Heart left ventricle (tissue), 16 donors: ENCODE measurements around the gene ASPDH. TPM values are rescaled to one million over a fixed set of nuclear protein-coding genes. Genes with fewer than 3 reads are reported as not detected.
A peak's percentile ranks its signal among the peaks of the same experiment; 100 is the strongest.

Source experiments
- ATAC-seq, 4 donors: fragments of 200-7000 bp; cut with Tn5 transposase; one replicate each; pipeline ENCODE4 v1.9.1; 2020 to 2022; ENCODE audit warnings: moderate library complexity in 4 of 4, mild to moderate bottlenecking in 3 of 4, moderate number of reproducible peaks in 1 of 4
- DNase-seq, 5 donors: peaks; one replicate each; pipeline ENCODE4 v3.0.0-alpha.2; 2020
- H3K27ac ChIP-seq, 12 donors: fragments of 200-600 bp; sonication (generic) in 4 of 12; one replicate each; pipeline versions ENCODE4 v1.5.0 to v1.8.0; 2016 to 2022; ENCODE audit warnings: mild to moderate bottlenecking in 2 of 12
- H3K27me3 ChIP-seq, 9 donors: fragments of 200-600 bp; sonication (generic) in 2 of 9; one replicate each; pipeline versions ENCODE4 v1.5.1 to v1.8.0; 2016 to 2022; ENCODE audit warnings: mild to moderate bottlenecking in 3 of 9
- H3K36me3 ChIP-seq, 9 donors: fragments of 200-600 bp; sonication (generic) in 2 of 9; one replicate each; pipeline versions ENCODE4 v1.5.0 to v1.8.0; 2018 to 2022; ENCODE audit warnings: mild to moderate bottlenecking in 2 of 9
- H3K4me1 ChIP-seq, 12 donors: fragments of 200-600 bp; sonication (generic) in 4 of 12; one replicate each; pipeline versions ENCODE4 v1.5.0 to v1.8.0; 2016 to 2022; ENCODE audit warnings: mild to moderate bottlenecking in 3 of 12
- H3K4me3 ChIP-seq, 12 donors: fragments of 200-600 bp; sonication (generic) in 4 of 12; one replicate each; pipeline versions ENCODE4 v1.5.0 to v1.8.0; 2017 to 2022; ENCODE audit warnings: mild to moderate bottlenecking in 9 of 12, moderate library complexity in 4 of 12
- H3K9me3 ChIP-seq, 12 donors: fragments of 200-600 bp; sonication (generic) in 4 of 12; one replicate each; pipeline versions ENCODE4 v1.5.0 to v1.8.0; 2016 to 2022; ENCODE audit warnings: mild to moderate bottlenecking in 1 of 12
- POLR2A ChIP-seq, 2 donors: fragments of 450-650 bp; IDR thresholded peaks; one replicate each; pipeline ENCODE4 v1.6.1; 2017; ENCODE audit warnings: antibody characterized with exemption in 2 of 2, mild to moderate bottlenecking in 2 of 2, moderate library complexity in 2 of 2
- WGBS, 4 donors: extraction: QIAGEN DNeasy Blood & Tissue Kit in 2 of 4; methylation state at CpG; one replicate each; pipeline versions ENCODE4 v1.1.5 to v1.1.7; 2013 to 2018; 5-methylcytosine and 5-hydroxymethylcytosine counted together
- intact Hi-C, 10 donors: fragments of 100-400 bp; cut with DNase I; formaldehyde crosslinking; loops; one replicate each; pipeline versions ENCODE4 v1.11.1 to v1.14.2; 2022
- polyA plus RNA-seq, 2 donors: library from polyadenylated mRNA; stranded (reverse); fragments of 200-250 nt; gene quantifications; one replicate each; pipeline ENCODE4 v1.2.3, GENCODE V29; 2013
- total RNA-seq, 9 donors: library from RNA; depleted of rRNA in 2 of 9; stranded (reverse); fragments of >200 nt in 2 of 9; fragmentation: NEBNext Ultra II Directional in 3 of 9; extraction: Animal tissue kit (Norgen Biotek cat#: 25700) in 3 of 9; gene quantifications; one replicate each; pipeline versions ENCODE4 v1.1.0 to v1.2.4, GENCODE V29; 2016 to 2023
- TF ChIP-seq, protein P1 (sequence below), 12 donors: fragments of 200-600 bp; sonication (generic) in 4 of 12; IDR thresholded peaks; one replicate each; pipeline versions ENCODE4 v1.5.0 to v1.8.0; 2018 to 2022; ENCODE audit warnings: antibody characterized with exemption in 12 of 12, mild to moderate bottlenecking in 5 of 12
- donor health status: ischemic (EF 13 %, LVEDD 7.1; RV severe dilation, severe dysfunction).
- donor health status: healthy with polysubstance abuse.
- donor health status: DM: no; HTN: yes; CAD: no.
- donor health status: DM: no; HTN: no; CAD: no.
- donor health status: ischemic (EF 25% LVEDD 6.9; RV normal size, moderate dysfunction).
- donor health status: ischemic (EF 25% LVEDD 5.7; RV mildly dilated, moderate dysfunction).
- donor health status: healthy.
- donor health status: DM: yes; HTN: yes; CAD: no.
- donor health status: ischemic (EF 35%, LVEDD 5.7; RV mildly dilated, moderate dysfunction).
- donor health status: nonischemic (EF 11% LVEDD 7.7; RV severe dilation, severe dysfunction).
- donor health status: DM: yes; HTN: yes; CAD: no.
- donor health status: PGD.
- donor health status: ischemic (EF 29% LVEDD 5.4; RV normal size, mild dysfunction).
- donor health status: nonischemic (EF 23%, LVEDD 6.1; RV moderate dilation, normal function).

Gene ASPDH
- total and polyA plus RNA-seq, 11 donors: not detected

GRCh38 chr19:50520822-50521465, 7.2 kb upstream of the ASPDH start:
- ATAC-seq (no peak), DNase-seq (peak in 1 of 5 donors; percentile 3)
- H3K9me3 ChIP-seq: no peaks in the 10 kb centered on the region
- H3K36me3 ChIP-seq: no peaks in the 10 kb centered on the region
- no peak overlapping the region for H3K4me3 ChIP-seq
- WGBS, 4 donors: 84 to 90% (median 86%) methylated on average over 17 of the region's 17 CpGs
- H3K4me1 ChIP-seq: no peaks in the 10 kb centered on the region
- TF ChIP-seq POLR2A (IDR thresholded peaks at IDR 0.05): no peak
- TF ChIP-seq, protein P1, sequence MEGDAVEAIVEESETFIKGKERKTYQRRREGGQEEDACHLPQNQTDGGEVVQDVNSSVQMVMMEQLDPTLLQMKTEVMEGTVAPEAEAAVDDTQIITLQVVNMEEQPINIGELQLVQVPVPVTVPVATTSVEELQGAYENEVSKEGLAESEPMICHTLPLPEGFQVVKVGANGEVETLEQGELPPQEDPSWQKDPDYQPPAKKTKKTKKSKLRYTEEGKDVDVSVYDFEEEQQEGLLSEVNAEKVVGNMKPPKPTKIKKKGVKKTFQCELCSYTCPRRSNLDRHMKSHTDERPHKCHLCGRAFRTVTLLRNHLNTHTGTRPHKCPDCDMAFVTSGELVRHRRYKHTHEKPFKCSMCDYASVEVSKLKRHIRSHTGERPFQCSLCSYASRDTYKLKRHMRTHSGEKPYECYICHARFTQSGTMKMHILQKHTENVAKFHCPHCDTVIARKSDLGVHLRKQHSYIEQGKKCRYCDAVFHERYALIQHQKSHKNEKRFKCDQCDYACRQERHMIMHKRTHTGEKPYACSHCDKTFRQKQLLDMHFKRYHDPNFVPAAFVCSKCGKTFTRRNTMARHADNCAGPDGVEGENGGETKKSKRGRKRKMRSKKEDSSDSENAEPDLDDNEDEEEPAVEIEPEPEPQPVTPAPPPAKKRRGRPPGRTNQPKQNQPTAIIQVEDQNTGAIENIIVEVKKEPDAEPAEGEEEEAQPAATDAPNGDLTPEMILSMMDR (IDR thresholded peaks at IDR 0.05): no peak
- intact Hi-C loops: no loop called here
- no peaks in the 10 kb centered on the region for H3K27me3 ChIP-seq
- H3K27ac ChIP-seq: no peak overlapping the region

DNA sequence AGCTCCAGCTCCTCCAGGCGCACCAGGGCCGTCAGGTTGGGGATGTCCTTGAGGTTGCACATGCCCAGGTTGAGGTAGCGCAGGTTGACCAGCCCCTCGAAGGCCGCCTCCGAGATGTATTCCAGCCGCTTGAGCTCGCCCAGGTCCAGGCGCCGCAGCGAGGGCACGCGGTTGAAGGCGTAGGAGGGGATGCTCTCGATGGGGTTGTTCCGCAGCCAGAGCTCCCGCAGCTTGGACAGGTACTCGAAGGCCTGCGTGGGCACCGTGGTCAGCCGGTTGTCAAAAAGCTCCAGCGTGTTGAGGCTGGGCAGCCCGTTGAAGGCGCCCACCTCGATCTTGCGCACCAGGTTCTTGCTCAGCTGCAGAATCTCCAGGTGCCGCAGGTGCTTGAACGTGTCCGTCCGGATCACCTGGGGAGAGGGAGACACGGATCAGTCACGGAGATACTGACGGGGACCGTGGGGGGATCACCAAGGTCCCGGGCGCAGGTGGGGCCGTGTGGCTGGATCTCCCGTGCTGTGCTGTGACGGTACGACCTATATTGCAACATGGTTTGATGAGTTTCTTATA, 5.4 kb upstream of the ASPDH start:
- DNase-seq (peak in 1 of 5 donors; percentile 40), ATAC-seq (no peak)
- Histone ChIP-seq H3K36me3 (no peaks in the 10 kb centered on the region), H3K27ac (no peak overlapping the region), H3K4me3 (no peak overlapping the region), H3K9me3 (no peaks in the 10 kb centered on the region), H3K27me3 (peaks cover 0 to 8% (median 0%) of the 10 kb centered on the region in 9 donors), H3K4me1 (no peaks in the 10 kb centered on the region)
- WGBS, 4 donors: 97 to 98% (median 97%) methylated on average over 25 to 40 of the region's 40 CpGs
- TF ChIP-seq POLR2A (IDR thresholded peaks at IDR 0.05): no peak
- TF ChIP-seq, protein P1 (IDR thresholded peaks at IDR 0.05): no peak
- intact Hi-C loops: loop anchor here in 1 of 10 donors (10.0 kb wide), 1 partner anchor 494 kb away; the partner anchor contains the start of genes VRK3 and ZNF473

DNA sequence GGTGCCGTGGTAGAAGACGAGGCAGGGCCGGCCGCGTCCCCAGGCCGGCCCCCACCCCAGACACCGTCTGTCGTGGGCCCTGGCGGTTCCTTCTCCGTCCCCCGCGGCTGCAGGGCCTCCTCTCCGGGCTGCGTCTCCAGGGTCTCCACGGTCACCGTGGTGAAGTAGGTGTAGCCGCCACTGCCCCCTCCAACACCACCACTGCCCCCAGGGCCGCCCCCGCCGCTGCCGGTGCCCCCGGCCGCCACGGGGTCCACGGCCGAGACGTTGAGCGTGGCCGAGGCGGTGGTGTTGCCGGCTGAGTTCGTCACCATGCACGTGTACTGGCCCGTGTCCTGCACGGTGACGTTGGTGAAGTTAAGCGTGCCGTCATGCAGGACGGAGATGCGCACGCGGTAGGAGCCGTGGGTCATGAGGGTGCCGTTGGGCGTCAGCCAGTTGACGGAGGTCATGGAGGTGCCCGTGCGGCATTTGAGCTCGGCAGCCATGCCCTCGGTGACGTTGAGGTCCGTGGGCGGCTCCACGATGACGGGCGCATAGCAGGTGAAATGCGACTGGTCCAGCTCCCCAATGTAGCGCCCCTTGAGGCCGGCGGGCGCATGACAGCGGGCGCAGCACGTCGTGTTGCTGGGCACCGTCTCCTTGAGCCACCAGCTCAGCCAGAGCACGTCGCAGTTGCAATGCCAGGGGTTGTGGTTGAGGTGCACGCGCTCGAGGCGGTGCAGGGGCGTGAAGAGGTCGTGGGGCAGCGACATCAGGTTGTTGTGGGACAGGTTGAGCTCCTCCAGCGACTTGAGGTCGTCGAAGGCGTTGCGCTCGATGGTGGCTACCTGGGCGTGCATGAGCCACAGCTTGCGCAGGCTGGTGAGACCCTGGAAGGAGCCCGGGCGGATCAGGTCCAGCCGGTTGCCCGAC, 4.6 kb upstream of the ASPDH start:
- DNase-seq: peak in 1 of 5 donors; percentile 41
- WGBS, 4 donors: 95 to 96% (median 95%) methylated on average over 72 to 87 of the region's 87 CpGs
- Histone ChIP-seq H3K4me3 (no peak overlapping the region), H3K4me1 (no peaks in the 10 kb centered on the region), H3K27me3 (peaks cover 0 to 8% (median 0%) of the 10 kb centered on the region in 9 donors), H3K9me3 (no peaks in the 10 kb centered on the region), H3K27ac (no peak overlapping the region), H3K36me3 (no peaks in the 10 kb centered on the region)
- intact Hi-C loops: loop anchor here in 1 of 10 donors (10.0 kb wide), 1 partner anchor 494 kb away; the partner anchor contains the start of genes VRK3 and ZNF473
- no peak for ATAC-seq
- TF ChIP-seq, protein P1 (IDR thresholded peaks at IDR 0.05): no peak
- TF ChIP-seq POLR2A (IDR thresholded peaks at IDR 0.05): no peak

GRCh38 chr19:50517704-50518075, 4.0 kb upstream of the ASPDH start:
- intact Hi-C loops: loop anchor here in 1 of 10 donors (10.0 kb wide), 1 partner anchor 493 kb away; the partner anchor contains the start of genes VRK3 and ZNF473
- H3K36me3 ChIP-seq: no peaks in the 10 kb centered on the region
- ATAC-seq (no peak), DNase-seq (peak in 1 of 5 donors; percentile 60)
- no peak overlapping the region for H3K4me3 ChIP-seq
- peaks cover 0 to 8% (median 0%) of the 10 kb centered on the region in 9 donors for H3K27me3 ChIP-seq
- H3K4me1 ChIP-seq: no peaks in the 10 kb centered on the region
- no peaks in the 10 kb centered on the region for H3K9me3 ChIP-seq
- H3K27ac ChIP-seq: no peak overlapping the region
- TF ChIP-seq, protein P1 (IDR thresholded peaks at IDR 0.05): no peak
- TF ChIP-seq POLR2A (IDR thresholded peaks at IDR 0.05): no peak
- 94 to 97% (median 97%) methylated on average over 24 to 37 of the region's 37 CpGs for WGBS, 4 donors
